HCT116 (cell line): Measurements from ENCODE around the gene KLHDC7B. TPM values are rescaled to one million over a fixed set of nuclear protein-coding genes. Genes with fewer than 3 reads are reported as not detected.

ENCODE experiments used
- ATAC-seq: fragments of 200-7000 bp; cut with Tn5 transposase; 2 replicates; pipeline ENCODE4 v1.9.1; 2020; ENCODE audit warnings: mild to moderate bottlenecking, moderate library complexity
- BruUV-seq: library from RNA; stranded (reverse); fragments of 400-500 nt; replicated peaks from 2 replicates; lab custom pipeline; 2021; lab: Mats Ljungman, UMichigan
- CTCF ChIA-PET: fragments of 300-600 bp; sonication (Branson Sonifier 250); formaldehyde crosslinking; loops from one replicate; lab custom pipeline; 2021; ENCODE audit warnings: antibody characterized with exemption; lab: Charles Lee
- POLR2A ChIA-PET: fragments of 300-600, 350-600 bp; sonication (Branson Sonifier 250); formaldehyde crosslinking; loops from one replicate; lab custom pipeline; 2021; ENCODE audit warnings: antibody characterized with exemption; lab: Charles Lee
- RAD21 ChIA-PET, 2 experiments: fragments of 300-600 bp; sonication (Branson Sonifier 250); formaldehyde crosslinking; loops; one replicate each; lab custom pipeline; 2023; ENCODE audit warnings: low total read pairs in 2 of 2; ENCODE audit not compliant: uncharacterized antibody in 2 of 2, unreplicated experiment in 2 of 2, low non-redundant PET in 1 of 2; lab: Charles Lee
- DNase-seq: peaks from one replicate; pipeline ENCODE4 v3.0.0-alpha.2; 2010; ENCODE audit warnings: low read depth, low spot score
- H2AFZ ChIP-seq: fragments of 200-600 bp; shearing (Covaris generic), sonication (generic); 2 replicates; pipeline ENCODE4 v1.6.1; 2017; ENCODE audit warnings: low read depth, mixed run types, mixed read lengths, antibody characterized with exemption, low read length; ENCODE audit not compliant: poor library complexity, severe bottlenecking
- H3K27ac ChIP-seq: 2 replicates; pipeline ENCODE4 v1.5.1; 2012; ENCODE audit warnings: low read depth, low read length
- H3K27me3 ChIP-seq: fragments of 200-600 bp; sonication (generic); 2 replicates; pipeline ENCODE4 v1.6.1; 2016; ENCODE audit warnings: mixed run types, low read length, mixed read lengths; ENCODE audit not compliant: insufficient read depth
- H3K36me3 ChIP-seq, 2 experiments: fragments of 200-500 bp in 1 of 2; fragments of 200-600 bp in 1 of 2; sonication (Bioruptor generic) in 1 of 2; sonication (generic) in 1 of 2; 2 replicates each; pipeline versions ENCODE4 v1.5.1 to v1.6.1; 2014 to 2016; ENCODE audit warnings: low read length in 2 of 2, inconsistent platforms in 1 of 2, mixed read lengths in 1 of 2, mixed run types in 1 of 2; ENCODE audit not compliant: insufficient read depth in 2 of 2, control insufficient read depth in 1 of 2
- H3K4me1 ChIP-seq, 2 experiments: fragments of 200-600 bp in 1 of 2; sonication (generic) in 1 of 2; 2 replicates each; pipeline versions ENCODE4 v1.5.1 to v1.6.1; 2012 to 2017; ENCODE audit warnings: low read length in 2 of 2, inconsistent platforms in 1 of 2, mild to moderate bottlenecking in 1 of 2, mixed read lengths in 1 of 2, mixed run types in 1 of 2, moderate library complexity in 1 of 2; ENCODE audit not compliant: insufficient read depth in 2 of 2, control insufficient read depth in 1 of 2
- H3K4me2 ChIP-seq: fragments of 200-600 bp; sonication (generic); 2 replicates; pipeline ENCODE4 v1.6.1; 2017; ENCODE audit warnings: mixed run types, low read length, mixed read lengths
- H3K4me3 ChIP-seq, 2 experiments: fragments of 200-600 bp in 1 of 2; sonication (generic) in 1 of 2; replicated peaks in 1 of 2; 2 replicates each; pipeline ENCODE4 v1.5.1; 2011 to 2016; ENCODE audit warnings: low read length in 2 of 2, control low read depth in 1 of 2, low read depth in 1 of 2, mild to moderate bottlenecking in 1 of 2, mixed read lengths in 1 of 2, mixed run types in 1 of 2
- H3K79me2 ChIP-seq: fragments of 200-600 bp; sonication (generic); 2 replicates; pipeline ENCODE4 v1.6.1; 2017; ENCODE audit warnings: mild to moderate bottlenecking, mixed run types, low read length, moderate library complexity, mixed read lengths; ENCODE audit not compliant: insufficient read depth
- H3K9ac ChIP-seq: fragments of 200-600 bp; sonication (generic); 2 replicates; pipeline ENCODE4 v1.6.1; 2016; ENCODE audit warnings: low read length, mixed read lengths
- H3K9me2 ChIP-seq: fragments of 200-600 bp; sonication (generic), shearing (Covaris generic); 2 replicates; pipeline ENCODE4 v1.6.1; 2017; ENCODE audit warnings: mixed run types, mild to moderate bottlenecking, moderate library complexity; ENCODE audit not compliant: insufficient read depth
- H3K9me3 ChIP-seq, 2 experiments: fragments of 200-500 bp in 1 of 2; fragments of 200-600 bp in 1 of 2; sonication (Bioruptor generic) in 1 of 2; sonication (generic) in 1 of 2; 2 replicates each; pipeline ENCODE4 v1.6.1; 2014 to 2017; ENCODE audit warnings: low read length in 2 of 2, mixed read lengths in 2 of 2, inconsistent platforms in 1 of 2, low read depth in 1 of 2, mild to moderate bottlenecking in 1 of 2, mixed run types in 1 of 2, moderate library complexity in 1 of 2; ENCODE audit not compliant: control insufficient read depth in 1 of 2, insufficient read depth in 1 of 2
- H4K20me1 ChIP-seq: fragments of 200-600 bp; sonication (generic), shearing (Covaris generic); 2 replicates; pipeline ENCODE4 v1.6.1; 2017; ENCODE audit warnings: mixed run types, mild to moderate bottlenecking, moderate library complexity; ENCODE audit not compliant: insufficient read depth
- ATF3 ChIP-seq: IDR thresholded peaks from 2 replicates; pipeline ENCODE4 v1.6.1; 2012
- CBX3 ChIP-seq: IDR thresholded peaks from 2 replicates; pipeline ENCODE4 v1.6.1; 2012; ENCODE audit warnings: low read depth
- CEBPB ChIP-seq: IDR thresholded peaks from 2 replicates; pipeline ENCODE4 v1.6.1; 2012; ENCODE audit warnings: low read depth
- CTCF ChIP-seq, 3 experiments: fragments of 200-600 bp in 1 of 3; sonication (generic) in 1 of 3; IDR thresholded peaks in 2 of 3; conservative IDR thresholded peaks in 1 of 3; 2 replicates each; pipeline ENCODE4 v1.5.1; 2012 to 2017; ENCODE audit warnings: low read depth in 2 of 3, low read length in 2 of 3, antibody characterized with exemption in 1 of 3, borderline replicate concordance in 1 of 3, control low read depth in 1 of 3, mild to moderate bottlenecking in 1 of 3, mixed read lengths in 1 of 3, mixed run types in 1 of 3, moderate library complexity in 1 of 3; ENCODE audit not compliant: insufficient read depth in 1 of 3
- EZH2 ChIP-seq: fragments of 200-600 bp; sonication (generic); IDR thresholded peaks from 2 replicates; pipeline ENCODE4 v1.6.1; 2017; ENCODE audit warnings: antibody characterized with exemption, mixed run types
- EZH2phosphoT487 ChIP-seq: fragments of 200-600 bp; IDR thresholded peaks from 2 replicates; pipeline ENCODE4 v1.6.1; 2018; ENCODE audit warnings: antibody characterized with exemption, borderline replicate concordance
- FOSL1 ChIP-seq: IDR thresholded peaks from 2 replicates; pipeline ENCODE4 v1.6.1; 2012; ENCODE audit warnings: low read depth
- JUND ChIP-seq: IDR thresholded peaks from 2 replicates; pipeline ENCODE4 v1.6.1; 2012
- MAX ChIP-seq: IDR thresholded peaks from 2 replicates; pipeline ENCODE4 v1.6.1; 2012
- POLR2A ChIP-seq: IDR thresholded peaks from 2 replicates; pipeline ENCODE4 v1.7.0; 2011; ENCODE audit warnings: borderline replicate concordance; ENCODE audit not compliant: insufficient read depth, insufficient read length; ENCODE audit errors: extremely low read depth
- POLR2AphosphoS5 ChIP-seq: IDR thresholded peaks from 2 replicates; pipeline ENCODE4 v1.6.1; 2011; ENCODE audit warnings: mild to moderate bottlenecking, low read depth, low read length, moderate library complexity
- REST ChIP-seq: IDR thresholded peaks from 2 replicates; pipeline ENCODE4 v1.6.1; 2012; ENCODE audit warnings: low read depth
- SIN3A ChIP-seq: IDR thresholded peaks from 2 replicates; pipeline ENCODE4 v1.6.1; 2012; ENCODE audit warnings: low read depth
- SRF ChIP-seq: IDR thresholded peaks from 2 replicates; pipeline ENCODE4 v1.6.1; 2012; ENCODE audit warnings: low read depth
- YY1 ChIP-seq: IDR thresholded peaks from 2 replicates; pipeline ENCODE4 v1.6.1; 2011; ENCODE audit warnings: low read length, low read depth, moderate library complexity, mild to moderate bottlenecking; ENCODE audit not compliant: insufficient replicate concordance; ENCODE audit errors: extremely low read depth
- ZNF274 ChIP-seq: fragments of 200-500 bp; sonication (Bioruptor generic); IDR thresholded peaks from 2 replicates; pipeline ENCODE4 v1.6.1; 2014; ENCODE audit warnings: mild to moderate bottlenecking, low read depth, low read length, inconsistent platforms
- intact Hi-C: fragments of 100-400 bp; cut with micrococcal nuclease; formaldehyde crosslinking; loops from 2 replicates; pipeline ENCODE4 v1.10.0; 2022
- total RNA-seq: library from RNA; stranded (reverse); gene quantifications from one replicate; pipeline ENCODE4 v1.2.1, GENCODE V29; 2021; ENCODE audit not compliant: unreplicated experiment

The KLHDC7B gene
- total RNA-seq, 1 experiment from 2014 or later: 0.69 TPM

GRCh38 chr22:50535113-50535512, 10.6 kb upstream of the KLHDC7B start (continued):
- TF ChIP-seq REST (no peak), EZH2phosphoT487 (no peak), POLR2AphosphoS5 (no peak), CEBPB (no peak)

GRCh38 chr22:50536226-50536625, 9.5 kb upstream of the KLHDC7B start:
- no peaks in the 10 kb centered on the region for H3K27me3 ChIP-seq
- CTCF ChIA-PET: no interaction called here
- H3K4me3 ChIP-seq: no peak overlapping the region
- peaks cover 3 to 37% of the 10 kb centered on the region in 2 experiments; a peak in 3 of 4 replicates for H3K4me1 ChIP-seq
- no peaks in the 10 kb centered on the region for H4K20me1 ChIP-seq
- no peaks in the 10 kb centered on the region for H3K9me2 ChIP-seq
- ATAC-seq (no peak), DNase-seq (no peak)
- RAD21 ChIA-PET: no interaction called here
- H3K79me2 ChIP-seq: no peaks in the 10 kb centered on the region
- BruUV-seq: no TSS peak
- no peak overlapping the region for H3K27ac ChIP-seq
- H3K9me3 ChIP-seq: no peaks in the 10 kb centered on the region
- no peak overlapping the region for H2AFZ ChIP-seq
- POLR2A ChIA-PET: interaction anchor here (0.9 to 2.3 kb wide), 2 partner anchors 9 kb away, joined by 4 to 7 read pairs; partner anchors contain the start of gene KLHDC7B
- H3K36me3 ChIP-seq: no peaks in the 10 kb centered on the region
- no peak overlapping the region for H3K9ac ChIP-seq
- H3K4me2 ChIP-seq: no peak overlapping the region
- intact Hi-C loops: no loop called here
- TF ChIP-seq CTCF (IDR thresholded peaks at IDR 0.05 in 2 of 3, conservative IDR thresholded peaks at IDR 0.05 in 1 of 3; ENCODE audit: borderline replicate concordance in 1 of 3, insufficient read depth in 1 of 3, low read depth in 2 of 3, low read length in 2 of 3): no peak
- no peak for TF ChIP-seq EZH2
- TF ChIP-seq SRF: no peak
- no peak for TF ChIP-seq JUND
- no peak for TF ChIP-seq YY1
- TF ChIP-seq ATF3: no peak
- no peak for TF ChIP-seq CEBPB
- TF ChIP-seq MAX: no peak
- no peak for TF ChIP-seq CBX3
- no peak for TF ChIP-seq REST
- no peak for TF ChIP-seq ZNF274
- TF ChIP-seq FOSL1: no peak
- TF ChIP-seq EZH2phosphoT487: no peak
- TF ChIP-seq POLR2A: no peak
- no peak for TF ChIP-seq SIN3A
